Islet precursor cell (in vitro differentiated cells): ENCODE measurements around the gene PRR22.

ENCODE experiments used
- DNase-seq: peaks from one replicate; pipeline ENCODE4 v3.0.0-alpha.2; 2018

PRR22 gene

GRCh38 chr19:5811117-5811516 is 26.6 kb upstream of the PRR22 start:
- DNase-seq: no peak

- DNase-seq: no peak
Observed at GRCh38 chr19:5809469-5809868, 24.9 kb upstream of the PRR22 start.

- DNase-seq: no peak
Observed at GRCh38 chr19:5809053-5809452, 24.5 kb upstream of the PRR22 start.

GRCh38 chr19:5808120-5808816 is 23.7 kb upstream of the PRR22 start:
- no peak for DNase-seq

- no peak for DNase-seq
Observed at GRCh38 chr19:5806905-5807304, 22.4 kb upstream of the PRR22 start.

GRCh38 chr19:5806133-5806489 is 21.6 kb upstream of the PRR22 start:
- DNase-seq: no peak

GRCh38 chr19:5805462-5806132 is 21.1 kb upstream of the PRR22 start:
- peak; percentile 85 for DNase-seq

- peak; percentile 68 for DNase-seq
Observed at GRCh38 chr19:5804516-5805461, 20.2 kb upstream of the PRR22 start, which contains the start of gene NRTN. Gene NRTN (plus strand): TSS chr19:5805067. CDS start chr19:5824166, 19,099 bp downstream.

GRCh38 chr19:5803752-5804515 is 19.4 kb upstream of the PRR22 start:
- DNase-seq: peak; percentile 97

GRCh38 chr19:5803441-5803751 is 18.9 kb upstream of the PRR22 start:
- no peak for DNase-seq

GRCh38 chr19:5801796-5802619 is 17.5 kb upstream of the PRR22 start:
- peak; percentile 65 for DNase-seq

- DNase-seq: no peak
Observed at GRCh38 chr19:5800361-5801270, 16.1 kb upstream of the PRR22 start.

- DNase-seq: no peak
Observed at GRCh38 chr19:5799247-5800241, 15.0 kb upstream of the PRR22 start.

GRCh38 chr19:5798244-5798643 is 13.7 kb upstream of the PRR22 start:
- DNase-seq: no peak

- DNase-seq: no peak
Observed at GRCh38 chr19:5795382-5795919, 10.9 kb upstream of the PRR22 start.

GRCh38 chr19:5793188-5793587 is 8.6 kb upstream of the PRR22 start:
- no peak for DNase-seq

GRCh38 chr19:5792224-5792623 is 7.7 kb upstream of the PRR22 start:
- DNase-seq: no peak

- DNase-seq: peak; percentile 98
Observed at GRCh38 chr19:5790559-5791520, 6.3 kb upstream of the PRR22 start, which contains the start of gene DUS3L. Gene DUS3L (minus strand): TSS chr19:5791163. CDS start chr19:5791141, 22 bp downstream.
